Upper lobe of left lung (tissue), 6 donors: ENCODE measurements around the gene COL9A3. TPM values are rescaled to one million over a fixed set of nuclear protein-coding genes. Genes with fewer than 3 reads are reported as not detected.

ENCODE experiments used
- ATAC-seq, 2 donors: fragments of 200-7000 bp; cut with Tn5 transposase; one replicate each; pipeline ENCODE4 v1.9.1; 2022; ENCODE audit warnings: mild to moderate bottlenecking in 2 of 2, moderate library complexity in 2 of 2; ENCODE audit not compliant: low FRiP score in 2 of 2
- DNase-seq, 2 donors: peaks; one replicate each; pipeline ENCODE4 v3.0.0-alpha.2; 2019 to 2020
- H3K27ac ChIP-seq, 4 donors: fragments of 200-600 bp; sonication (generic); one replicate each; pipeline ENCODE4 v1.5.1; 2016 to 2019
- H3K27me3 ChIP-seq, 4 donors: fragments of 200-600 bp; sonication (generic); one replicate each; pipeline ENCODE4 v1.5.1; 2017 to 2019
- H3K36me3 ChIP-seq, 4 donors: fragments of 200-600 bp; sonication (generic); one replicate each; pipeline ENCODE4 v1.5.1; 2016 to 2019
- H3K4me1 ChIP-seq, 4 donors: fragments of 200-600 bp; sonication (generic); one replicate each; pipeline ENCODE4 v1.5.1; 2018 to 2019
- H3K4me3 ChIP-seq, 4 donors: fragments of 200-600 bp; sonication (generic); one replicate each; pipeline ENCODE4 v1.5.1; 2017 to 2019; ENCODE audit warnings: mild to moderate bottlenecking in 2 of 4, moderate library complexity in 1 of 4
- H3K9me3 ChIP-seq, 4 donors: fragments of 200-600 bp; sonication (generic); one replicate each; pipeline ENCODE4 v1.5.1; 2018 to 2019
- CTCF ChIP-seq, 6 experiments: fragments of 450-650 bp in 4 of 6; fragments of 200-600 bp in 2 of 6; sonication (generic) in 2 of 6; IDR thresholded peaks; one replicate each; pipeline ENCODE4 v1.5.1; 2016 to 2019; ENCODE audit warnings: antibody characterized with exemption in 6 of 6
- EP300 ChIP-seq, 4 donors: sonication (generic); formaldehyde crosslinking; IDR thresholded peaks; one replicate each; pipeline ENCODE4 v1.5.1; 2017; ENCODE audit warnings: antibody characterized with exemption in 4 of 4, control low read depth in 2 of 4
- POLR2A ChIP-seq, 4 donors: fragments of 450-650 bp; IDR thresholded peaks; one replicate each; pipeline ENCODE4 v1.5.1; 2016 to 2017; ENCODE audit warnings: antibody characterized with exemption in 4 of 4, mild to moderate bottlenecking in 2 of 4
- POLR2AphosphoS5 ChIP-seq, 2 donors: sonication (generic); formaldehyde crosslinking; IDR thresholded peaks; one replicate each; pipeline ENCODE4 v1.5.1; 2017; ENCODE audit warnings: antibody characterized with exemption in 2 of 2
- WGBS, 2 donors: methylation state at CpG; one replicate each; pipeline ENCODE4 v1.1.5; 2017 to 2018; 5-methylcytosine and 5-hydroxymethylcytosine counted together
- total RNA-seq, 6 donors: library from RNA; depleted of rRNA in 4 of 6; stranded (reverse); fragments of >200 nt in 4 of 6; gene quantifications; one replicate each; pipeline versions ENCODE4 v1.1.0 to v1.2.1, GENCODE V29; 2016 to 2021
- donor health status: DM: no; HTN: no; CAD: no; lungs with moderate emphysema.
- donor health status: DM: no; HTN: yes; CAD: no; lungs with severe emphysema.

The COL9A3 gene
- total RNA-seq, 6 donors from 2014 or later, result 0.57 to 8.4 (median 2.1) TPM; not detected in 1

GRCh38 chr20:62782149-62782892 is 34.5 kb upstream of the COL9A3 start:
- no peak for TF ChIP-seq CTCF (IDR thresholded peaks at IDR 0.05)
- no peak for TF ChIP-seq POLR2A (IDR thresholded peaks at IDR 0.05)
- no peak for TF ChIP-seq POLR2AphosphoS5 (IDR thresholded peaks at IDR 0.05)
- TF ChIP-seq EP300 (IDR thresholded peaks at IDR 0.05), result no peak
- no peak for ATAC-seq
- WGBS, 2 donors, result 85 to 88% methylated on average over 18 of the region's 18 CpGs
- Histone ChIP-seq H3K27me3 (no peaks in the 10 kb centered on the region), H3K4me3 (no peak overlapping the region), H3K4me1 (peaks cover 0 to 10% (median 0%) of the 10 kb centered on the region in 4 donors), H3K9me3 (no peaks in the 10 kb centered on the region), H3K36me3 (no peaks in the 10 kb centered on the region), H3K27ac (no peak overlapping the region)
- DNase-seq, result no peak

- DNase-seq, result no peak
- ATAC-seq, result no peak
- H3K9me3 ChIP-seq, result no peaks in the 10 kb centered on the region
- peaks cover 0 to 10% (median 0%) of the 10 kb centered on the region in 4 donors for H3K4me1 ChIP-seq
- no peak overlapping the region for H3K27ac ChIP-seq
- no peaks in the 10 kb centered on the region for H3K27me3 ChIP-seq
- H3K36me3 ChIP-seq, result no peaks in the 10 kb centered on the region
- WGBS, 2 donors, result 50 to 51% methylated on average over 9 of the region's 9 CpGs
- no peak overlapping the region for H3K4me3 ChIP-seq
- TF ChIP-seq POLR2A (IDR thresholded peaks at IDR 0.05) (no peak), POLR2AphosphoS5 (IDR thresholded peaks at IDR 0.05) (no peak), EP300 (IDR thresholded peaks at IDR 0.05) (no peak), CTCF (IDR thresholded peaks at IDR 0.05) (no peak)
Observed at GRCh38 chr20:62782893-62783278, 34.0 kb upstream of the COL9A3 start.

GRCh38 chr20:62784497-62784896 is 32.4 kb upstream of the COL9A3 start:
- ATAC-seq (no peak), DNase-seq (peak in 1 of 2 donors; percentile 69)
- Histone ChIP-seq H3K27ac (no peak overlapping the region), H3K4me1 (peaks cover 0 to 10% (median 0%) of the 10 kb centered on the region in 4 donors), H3K27me3 (no peaks in the 10 kb centered on the region), H3K9me3 (no peaks in the 10 kb centered on the region), H3K36me3 (no peaks in the 10 kb centered on the region), H3K4me3 (no peak overlapping the region)
- 61 to 94% methylated on average over 3 to 16 of the region's 16 CpGs for WGBS, 2 donors
- no peak for TF ChIP-seq CTCF (IDR thresholded peaks at IDR 0.05)
- TF ChIP-seq POLR2A (IDR thresholded peaks at IDR 0.05), result no peak
- no peak for TF ChIP-seq EP300 (IDR thresholded peaks at IDR 0.05)
- TF ChIP-seq POLR2AphosphoS5 (IDR thresholded peaks at IDR 0.05), result no peak

GRCh38 chr20:62785393-62785792 is 31.5 kb upstream of the COL9A3 start:
- DNase-seq (peak in 1 of 2 donors; percentile 63), ATAC-seq (no peak)
- TF ChIP-seq POLR2AphosphoS5 (IDR thresholded peaks at IDR 0.05) (no peak), EP300 (IDR thresholded peaks at IDR 0.05) (no peak), POLR2A (IDR thresholded peaks at IDR 0.05) (no peak), CTCF (IDR thresholded peaks at IDR 0.05) (no peak)
- peaks cover 0 to 10% (median 0%) of the 10 kb centered on the region in 4 donors for H3K4me1 ChIP-seq
- H3K36me3 ChIP-seq, result no peaks in the 10 kb centered on the region
- no peaks in the 10 kb centered on the region for H3K27me3 ChIP-seq
- H3K27ac ChIP-seq, result no peak overlapping the region
- 69 to 72% methylated on average over 8 of the region's 11 CpGs for WGBS, 2 donors
- no peak overlapping the region for H3K4me3 ChIP-seq
- H3K9me3 ChIP-seq, result no peaks in the 10 kb centered on the region

- WGBS, 2 donors, result 77 to 83% methylated on average over 4 to 13 of the region's 13 CpGs
- peak in 1 of 2 donors; percentile 47 for DNase-seq
Observed at GRCh38 chr20:62786157-62786556, 30.7 kb upstream of the COL9A3 start.

More at GRCh38 chr20:62786157-62786556, 30.7 kb upstream of the COL9A3 start:
- Histone ChIP-seq H3K4me1 (peaks cover under 1 to 11% (median under 1%) of the 10 kb centered on the region in 4 donors), H3K27me3 (no peaks in the 10 kb centered on the region), H3K27ac (no peak overlapping the region), H3K4me3 (no peak overlapping the region), H3K36me3 (no peaks in the 10 kb centered on the region), H3K9me3 (no peaks in the 10 kb centered on the region)
- TF ChIP-seq EP300 (IDR thresholded peaks at IDR 0.05), result no peak
- no peak for TF ChIP-seq CTCF (IDR thresholded peaks at IDR 0.05)
- no peak for TF ChIP-seq POLR2AphosphoS5 (IDR thresholded peaks at IDR 0.05)
- TF ChIP-seq POLR2A (IDR thresholded peaks at IDR 0.05), result no peak
- ATAC-seq, result no peak
